Middle frontal gyrus (tissue), 1 donor: ENCODE measurements around the gene GRIK3.

ENCODE experiments used
- DNase-seq: peaks from one replicate; pipeline ENCODE4 v3.0.0-alpha.2; 2015; ENCODE audit warnings: low spot score; ENCODE audit errors: extremely low spot score

GRIK3 gene

GRCh38 chr1:37043101-37043500 is 8.8 kb upstream of the GRIK3 start:
- DNase-seq, result no peak

DNA sequence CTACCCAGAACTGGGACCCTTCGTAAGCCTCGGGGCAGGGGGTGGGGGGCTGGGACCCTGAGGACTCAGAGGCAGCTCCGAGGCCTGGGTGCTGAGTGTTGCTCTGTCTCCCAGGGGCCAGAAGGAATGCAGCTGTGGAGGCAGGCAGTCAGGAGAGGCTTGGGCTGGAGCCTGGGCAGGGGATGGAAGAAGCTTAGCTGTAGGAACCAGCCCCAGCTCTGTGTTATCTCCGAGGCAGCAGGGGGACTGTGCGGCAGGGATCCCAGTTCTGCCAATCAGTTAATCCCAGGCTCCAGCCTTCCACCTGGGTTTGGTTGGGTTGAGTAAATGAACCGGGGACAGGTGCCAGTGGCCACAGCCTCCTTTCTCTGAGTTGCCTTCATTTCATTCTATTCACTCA is 8.2 kb upstream of the GRIK3 start:
- no peak for DNase-seq

GRCh38 chr1:37041483-37041882 is 7.2 kb upstream of the GRIK3 start:
- no peak for DNase-seq

- no peak for DNase-seq
These were observed 6.5 kb upstream of the GRIK3 start for GRCh38 chr1:37040773-37041172.

DNA sequence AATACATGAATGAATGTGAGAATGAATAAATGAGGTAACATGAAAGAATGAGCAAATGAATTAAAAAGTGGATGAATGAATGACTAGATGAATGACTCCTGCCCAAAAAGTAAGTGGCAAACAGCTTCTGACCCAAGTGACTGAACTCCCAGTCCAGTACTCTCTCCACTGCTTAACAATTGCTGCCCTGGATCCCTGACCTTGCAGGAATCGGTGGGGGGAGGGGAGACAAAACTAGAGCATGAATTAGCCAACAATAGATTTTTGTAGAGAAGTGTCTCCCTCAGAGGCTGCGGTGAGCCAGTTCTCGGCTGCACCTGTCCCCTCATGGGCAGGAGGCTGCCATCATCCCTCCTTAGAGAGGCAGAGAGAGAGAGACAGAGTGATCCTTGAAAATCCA is 5.9 kb upstream of the GRIK3 start:
- no peak for DNase-seq

DNA sequence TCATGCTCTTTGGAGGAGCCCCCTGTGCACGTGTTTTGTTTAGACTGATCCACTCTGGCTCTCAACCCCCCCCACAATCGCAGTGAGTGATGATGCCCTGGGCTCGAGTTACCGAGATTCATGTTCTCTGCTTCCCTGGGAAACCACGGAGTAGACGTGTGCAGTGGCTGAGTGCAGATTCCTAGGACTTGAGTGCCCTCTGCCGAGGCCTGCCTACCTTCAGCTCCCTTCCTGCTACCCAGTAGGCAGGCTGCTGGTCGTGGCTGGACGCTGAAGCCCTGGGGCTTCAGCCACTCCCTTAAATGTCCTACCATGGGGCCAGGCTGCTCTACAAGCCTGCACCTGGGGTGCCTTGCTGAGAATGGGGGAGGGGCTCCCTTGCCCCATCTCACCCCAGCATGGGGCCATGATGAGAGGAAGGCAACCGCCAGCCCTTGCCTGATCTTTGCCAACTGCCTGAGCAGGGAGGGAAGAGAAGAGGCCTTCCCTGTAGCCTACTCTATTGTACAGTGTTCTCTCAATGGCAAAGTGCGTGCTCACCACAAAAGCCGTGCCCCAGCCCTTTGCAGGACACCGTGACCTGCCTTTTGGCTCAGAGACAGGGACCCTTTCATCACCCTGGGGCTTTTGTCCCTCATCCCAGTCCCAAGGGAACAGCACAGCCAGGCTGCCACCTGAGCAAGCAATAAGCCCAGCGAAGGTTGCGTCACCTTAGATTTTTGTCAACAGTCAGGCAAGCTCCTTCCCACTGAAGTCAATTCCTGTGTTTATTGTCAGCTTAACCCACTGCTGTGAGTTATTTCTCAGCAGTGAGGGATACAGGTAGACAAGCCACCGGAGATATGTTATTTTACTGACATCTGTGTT is 4.1 kb upstream of the GRIK3 start:
- peak; percentile 44 for DNase-seq

DNA sequence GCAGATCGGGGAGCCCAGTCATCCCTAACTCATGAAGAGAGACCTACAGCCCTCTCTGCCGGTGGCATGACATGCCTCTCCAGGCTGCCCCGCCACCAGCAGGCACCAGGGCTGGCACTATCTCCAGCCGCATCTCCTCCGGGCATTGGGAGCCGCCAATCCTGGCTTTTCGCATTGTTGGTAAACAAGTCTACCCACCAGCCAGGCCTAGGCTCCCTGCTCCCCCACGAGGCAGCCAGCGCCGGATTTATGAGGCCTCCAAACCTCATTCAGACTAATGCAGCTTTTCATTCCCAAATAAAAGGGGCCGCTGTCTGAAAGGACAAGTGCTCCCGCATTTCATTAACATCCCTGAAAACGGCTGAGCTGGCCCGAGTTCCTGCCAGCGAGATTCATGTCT is 3.4 kb upstream of the GRIK3 start:
- DNase-seq, result no peak

- no peak for DNase-seq
These were observed 2.3 kb upstream of the GRIK3 start for GRCh38 chr1:37036667-37037053.

DNA sequence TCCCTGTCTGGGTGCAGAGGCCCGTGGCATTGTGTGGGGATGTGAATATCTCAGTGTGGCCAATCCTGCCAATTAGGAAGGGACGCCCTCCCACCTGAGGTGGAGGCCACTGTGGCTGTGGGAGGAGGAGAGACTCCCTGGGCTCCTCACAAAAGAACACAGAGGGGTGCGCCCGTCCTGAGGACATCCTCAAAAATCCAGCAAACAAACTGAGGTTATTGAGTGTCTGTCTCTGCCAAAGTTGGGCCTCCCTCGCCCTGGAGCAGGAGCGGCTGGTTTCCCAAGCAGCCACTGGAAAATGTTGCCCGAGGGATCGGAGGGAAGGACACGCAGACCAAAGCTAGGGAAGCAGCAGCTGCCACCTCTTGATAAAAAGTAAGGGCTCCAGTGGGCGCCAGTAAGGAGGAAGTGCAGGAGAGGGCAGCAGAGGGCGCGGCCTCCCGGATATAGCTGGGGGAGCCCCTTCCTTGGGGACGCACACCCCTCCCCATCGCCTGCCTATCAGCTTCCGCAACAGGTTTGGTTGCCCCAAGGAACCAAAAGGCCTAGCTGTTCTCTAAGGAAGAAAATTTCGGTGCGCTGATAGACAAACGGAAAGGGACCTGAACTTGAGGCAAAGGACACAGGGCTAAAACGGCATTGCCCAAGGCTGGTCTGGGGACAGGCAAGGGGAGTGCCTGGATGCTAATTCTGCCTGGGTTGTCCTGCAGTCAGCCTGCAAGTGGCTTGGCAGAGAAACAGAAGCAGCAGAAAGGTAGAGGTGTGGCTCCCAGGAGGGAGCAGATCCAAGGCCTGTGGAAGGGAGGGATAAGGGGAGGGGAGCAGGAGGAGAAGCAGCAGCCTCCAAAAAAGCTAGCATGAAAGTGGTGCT is 1.7 kb upstream of the GRIK3 start:
- DNase-seq, result no peak

DNA sequence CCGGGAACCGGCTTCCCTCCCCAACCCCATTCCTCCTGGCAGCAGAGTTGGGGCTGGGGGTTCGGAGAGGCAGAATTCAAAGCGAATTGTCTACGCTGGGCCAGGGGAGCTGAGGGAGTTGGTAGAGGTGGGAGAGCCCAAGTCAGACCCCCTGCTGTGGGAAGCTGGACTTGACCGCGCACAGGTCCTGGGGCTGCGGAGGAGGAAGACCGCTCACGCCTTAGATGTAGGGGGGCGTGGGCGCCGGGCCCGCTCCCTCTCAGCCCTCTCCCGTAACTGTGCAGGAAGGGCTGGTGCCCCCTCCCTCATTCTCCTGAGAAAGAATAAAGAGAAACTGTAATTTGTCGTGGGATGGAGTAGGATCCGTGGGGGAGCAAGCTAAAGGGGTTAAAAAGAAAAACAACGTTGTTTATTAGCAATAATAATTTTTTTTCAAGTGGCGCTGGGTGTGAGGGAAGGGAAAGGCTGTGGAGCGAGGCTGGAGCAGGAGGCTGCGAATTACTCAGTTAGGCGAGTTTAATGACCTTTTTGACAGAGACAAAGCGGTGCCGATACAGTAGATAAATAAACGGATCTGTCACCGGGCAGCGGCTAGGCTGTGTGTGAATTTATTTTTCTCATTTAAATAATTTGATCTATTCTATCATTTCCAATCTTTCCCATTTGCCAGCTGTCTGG is 838 bp upstream of the GRIK3 start:
- no peak for DNase-seq

- no peak for DNase-seq
These were observed 787 bp downstream of the GRIK3 start for GRCh38 chr1:37033355-37034101.

GRCh38 chr1:37032660-37033354 is 1.5 kb downstream of the GRIK3 start:
- DNase-seq, result no peak

GRCh38 chr1:37031871-37032270 is 2.4 kb downstream of the GRIK3 start:
- no peak for DNase-seq

GRCh38 chr1:37031429-37031828 is 2.9 kb downstream of the GRIK3 start:
- DNase-seq, result no peak

GRCh38 chr1:37028981-37029617 is 5.2 kb downstream of the GRIK3 start:
- no peak for DNase-seq

DNA sequence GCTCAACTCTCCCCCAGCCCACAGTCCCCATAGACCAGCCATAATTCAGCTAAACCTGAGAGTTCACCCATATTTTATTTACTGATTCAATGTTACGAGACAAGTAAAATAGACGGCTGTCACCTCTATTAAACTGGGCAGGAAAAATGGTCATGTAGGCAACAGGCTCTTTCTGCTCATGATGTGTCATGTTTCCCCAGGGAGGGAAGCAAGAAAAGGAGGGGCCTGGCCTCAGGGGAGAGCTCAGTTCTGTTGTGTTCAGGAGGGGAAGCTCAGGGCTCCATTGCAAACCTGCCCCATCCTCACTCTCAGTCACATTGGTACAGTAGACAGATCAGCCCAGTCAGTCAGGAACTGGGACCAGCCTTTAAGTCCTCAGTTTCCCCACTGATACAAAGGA is 12.8 kb downstream of the GRIK3 start:
- no peak for DNase-seq

- DNase-seq, result no peak
These were observed 13.6 kb downstream of the GRIK3 start for GRCh38 chr1:37020653-37021277.

DNA sequence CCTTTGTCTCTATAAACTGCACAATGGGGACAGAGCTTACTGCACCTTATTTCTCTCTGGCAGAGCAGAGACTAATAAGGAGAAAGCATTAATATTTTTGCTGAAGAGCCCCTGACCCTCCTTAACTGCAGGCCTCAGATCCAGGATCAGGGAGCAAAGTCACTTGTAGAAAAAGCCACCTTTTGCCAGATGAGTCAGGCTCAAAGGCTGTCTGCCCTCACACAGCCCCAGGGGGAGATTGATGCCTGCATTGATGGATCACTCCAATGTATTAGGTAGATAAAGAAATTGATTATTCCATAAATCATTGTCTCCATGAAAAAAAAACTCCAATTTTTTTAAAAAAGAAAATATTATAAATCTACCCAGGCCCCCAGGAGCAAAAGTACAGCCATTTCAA is 15.8 kb downstream of the GRIK3 start:
- DNase-seq, result no peak

DNA sequence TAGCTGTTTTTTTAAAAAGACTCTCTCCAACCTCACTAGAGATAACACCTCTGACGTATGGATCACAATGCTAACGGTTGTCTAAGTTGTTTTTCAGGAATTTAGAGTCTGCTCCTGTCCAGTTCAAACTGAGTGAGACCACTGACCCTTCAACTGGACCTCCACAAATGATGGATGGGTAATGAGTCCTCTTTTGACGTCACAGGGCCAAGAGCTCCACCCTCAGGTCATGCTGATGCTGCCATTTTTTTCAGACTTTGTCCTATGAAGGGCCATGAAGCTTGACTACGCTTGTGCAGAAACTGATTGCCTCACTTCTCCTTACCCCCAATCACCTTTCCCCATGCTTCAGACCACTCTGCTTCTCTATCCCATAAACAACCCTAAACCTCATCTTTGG is 16.6 kb downstream of the GRIK3 start:
- DNase-seq, result no peak

DNA sequence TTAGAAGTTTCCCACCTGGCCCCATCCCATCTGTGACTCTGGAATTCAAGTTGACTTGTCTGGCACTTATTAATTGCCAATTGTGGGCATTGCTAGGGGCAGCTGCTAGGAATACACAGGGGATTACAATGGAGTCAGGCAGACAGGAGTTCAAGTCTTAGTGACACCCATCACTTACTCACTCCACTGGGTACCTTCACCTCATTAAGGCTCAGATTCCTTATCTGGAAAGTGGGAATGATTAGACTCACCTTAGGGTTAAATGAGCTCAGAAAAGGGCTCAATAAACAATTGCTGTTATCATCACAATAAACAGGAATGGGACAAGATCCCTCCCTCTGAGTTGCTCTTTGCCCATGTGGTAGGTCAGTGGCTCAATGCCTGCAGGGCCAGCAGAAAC is 18.2 kb downstream of the GRIK3 start:
- no peak for DNase-seq
